Stimulated activated CD4-positive, alpha-beta T cell treated with anti-CD3 and anti-CD28 coated beads, TNF-alpha, amount 100 ng/mL, for 48 hours (primary cell): Measurements from ENCODE around the gene GSK3A.

ENCODE experiments used
- DNase-seq, 3 donors: peaks; one replicate each; pipeline ENCODE4 v3.0.0-alpha.2; 2020; ENCODE audit warnings: low read depth in 3 of 3

Gene GSK3A

DNA sequence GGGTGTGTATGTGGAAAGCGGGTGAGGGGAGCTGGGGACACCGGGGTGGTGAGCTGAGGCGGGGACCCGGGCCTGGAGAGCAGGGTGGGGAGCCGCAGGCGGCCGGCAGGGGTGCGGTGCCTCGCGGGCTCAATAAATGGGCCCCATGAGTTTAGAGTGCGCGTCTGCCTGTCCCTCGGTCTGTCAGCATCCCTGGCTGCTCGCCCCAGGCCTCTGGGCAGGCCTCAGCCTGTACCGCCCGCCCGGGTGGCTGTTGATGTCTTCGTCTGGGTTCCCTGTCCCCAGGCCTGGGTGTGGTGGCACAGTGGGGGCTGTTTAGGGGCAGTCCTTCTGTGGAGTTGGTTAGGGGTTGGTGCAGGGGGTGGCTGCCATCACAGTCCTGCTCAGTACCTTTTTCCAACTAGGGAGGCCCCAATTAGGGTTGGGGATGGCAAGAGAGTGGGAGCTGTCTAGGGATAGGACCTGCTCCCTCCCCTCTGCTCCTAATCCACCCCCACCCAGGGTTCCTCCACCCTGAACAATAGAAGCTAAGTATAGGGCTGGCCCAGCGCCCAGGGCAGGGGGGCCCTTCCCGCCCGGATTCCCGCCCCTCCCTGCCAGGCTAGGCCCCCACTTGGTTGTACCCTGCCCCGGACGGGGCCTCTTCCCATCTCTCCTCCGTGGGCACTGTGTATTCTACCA lies 38.9 kb upstream of the GSK3A start:
- no peak for DNase-seq

DNA sequence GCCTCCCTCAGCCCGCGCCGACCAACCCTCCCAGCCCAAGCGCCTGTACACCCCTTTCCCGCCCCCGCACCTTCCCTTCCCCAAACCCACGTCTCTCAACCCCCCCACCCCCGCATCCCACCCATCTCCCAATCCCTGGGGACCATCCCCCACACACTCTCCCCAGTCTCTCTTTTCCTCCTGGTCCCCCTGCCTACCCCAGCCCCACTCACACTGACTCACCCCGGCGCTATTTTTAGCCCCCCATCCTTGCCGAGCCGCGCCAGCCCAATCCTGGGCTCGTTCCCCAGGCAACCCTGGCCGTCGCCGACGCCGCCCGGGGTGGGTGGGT lies 38.4 kb upstream of the GSK3A start:
- no peak for DNase-seq

- DNase-seq, result peak; percentile 78 to 87 (median 82)
These were observed 37.8 kb upstream of the GSK3A start for GRCh38 chr19:42279902-42280814.

GRCh38 chr19:42279155-42279901 lies 36.9 kb upstream of the GSK3A start:
- DNase-seq, result no peak

GRCh38 chr19:42278452-42279154 lies 36.2 kb upstream of the GSK3A start:
- no peak for DNase-seq

DNA sequence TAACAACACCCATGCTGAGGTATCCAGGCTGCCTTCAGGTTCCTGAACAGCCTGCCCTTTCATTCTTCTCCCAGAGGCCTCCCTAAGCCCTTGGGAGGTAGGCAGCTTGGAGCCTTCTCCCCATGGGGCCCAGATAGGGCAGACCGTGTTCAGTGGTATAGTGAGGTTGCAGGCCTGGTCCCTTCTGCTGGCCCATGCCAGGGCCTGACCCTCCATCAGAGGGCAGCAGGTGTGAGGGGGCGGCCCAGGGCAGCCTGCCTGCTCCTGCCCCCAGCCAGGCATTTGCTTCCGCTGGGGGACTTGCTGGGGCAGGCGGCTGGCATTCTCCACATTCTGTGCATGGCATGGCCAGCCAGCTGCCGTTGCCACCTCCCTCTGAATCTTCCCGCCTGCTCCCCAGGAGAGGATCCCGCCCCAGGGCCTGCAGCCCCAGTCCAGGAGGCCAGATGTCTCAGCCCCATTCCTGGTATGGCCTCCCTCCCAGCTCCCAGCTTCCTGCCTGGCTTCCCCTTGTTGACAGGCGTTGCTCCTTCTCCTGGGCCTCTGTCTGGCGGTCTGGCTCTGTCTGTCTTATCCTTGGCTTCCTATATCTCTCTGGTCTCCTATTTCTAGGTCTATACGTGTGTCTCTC lies 35.5 kb upstream of the GSK3A start:
- DNase-seq, result no peak

GRCh38 chr19:42276821-42277220 lies 34.4 kb upstream of the GSK3A start:
- DNase-seq, result no peak

GRCh38 chr19:42276284-42276683 lies 33.9 kb upstream of the GSK3A start:
- no peak for DNase-seq

GRCh38 chr19:42275517-42275916 lies 33.1 kb upstream of the GSK3A start:
- no peak for DNase-seq

DNA sequence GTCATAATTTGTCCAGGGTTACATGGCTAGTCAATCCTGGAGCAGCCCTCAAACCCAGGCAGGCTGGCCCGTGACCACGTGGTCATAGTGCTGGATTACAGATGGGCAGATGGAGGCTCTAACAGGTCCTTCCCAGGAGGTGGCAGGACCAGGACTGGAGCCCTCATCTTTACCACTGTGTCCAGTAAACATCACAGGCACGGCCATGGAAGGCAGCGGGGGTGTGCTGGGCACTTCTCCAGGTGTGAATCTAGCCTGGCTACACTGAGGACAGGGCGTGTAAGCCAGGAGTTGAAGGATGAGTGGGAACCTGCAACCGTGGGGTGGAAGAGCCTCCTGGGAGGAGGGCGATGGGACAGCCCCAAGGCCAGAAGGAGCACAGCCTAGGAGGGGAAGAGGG lies 32.7 kb upstream of the GSK3A start:
- no peak for DNase-seq

DNA sequence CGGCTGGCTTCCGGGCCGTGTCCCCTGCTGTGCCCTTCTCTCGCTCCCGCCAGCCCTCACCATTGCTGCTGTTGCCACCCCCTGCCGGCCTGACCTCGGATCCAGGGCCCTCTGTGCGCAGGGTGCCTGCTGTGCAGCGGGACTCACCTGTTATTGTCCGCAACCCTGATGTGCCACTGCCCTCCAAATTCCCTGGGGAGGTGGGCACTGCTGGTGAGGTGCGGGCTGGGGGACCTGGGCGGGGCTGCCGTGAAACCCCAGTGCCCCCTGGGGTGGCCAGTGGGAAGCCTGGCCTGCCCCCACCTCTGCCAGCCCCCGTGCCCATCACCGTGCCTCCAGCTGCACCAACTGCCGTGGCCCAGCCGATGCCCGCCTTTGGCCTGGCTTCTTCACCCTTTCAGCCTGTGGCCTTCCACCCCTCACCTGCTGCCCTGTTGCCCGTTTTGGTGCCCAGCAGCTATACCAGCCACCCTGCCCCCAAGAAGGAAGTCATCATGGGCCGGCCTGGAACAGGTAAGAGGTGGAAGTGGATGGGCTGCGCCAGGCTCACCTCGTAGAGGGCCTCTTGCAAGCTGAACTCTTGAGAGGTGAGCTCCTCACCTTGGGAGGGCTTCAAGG lies 31.8 kb upstream of the GSK3A start:
- DNase-seq, result no peak

GRCh38 chr19:42273407-42274064 lies 31.1 kb upstream of the GSK3A start:
- no peak for DNase-seq

DNA sequence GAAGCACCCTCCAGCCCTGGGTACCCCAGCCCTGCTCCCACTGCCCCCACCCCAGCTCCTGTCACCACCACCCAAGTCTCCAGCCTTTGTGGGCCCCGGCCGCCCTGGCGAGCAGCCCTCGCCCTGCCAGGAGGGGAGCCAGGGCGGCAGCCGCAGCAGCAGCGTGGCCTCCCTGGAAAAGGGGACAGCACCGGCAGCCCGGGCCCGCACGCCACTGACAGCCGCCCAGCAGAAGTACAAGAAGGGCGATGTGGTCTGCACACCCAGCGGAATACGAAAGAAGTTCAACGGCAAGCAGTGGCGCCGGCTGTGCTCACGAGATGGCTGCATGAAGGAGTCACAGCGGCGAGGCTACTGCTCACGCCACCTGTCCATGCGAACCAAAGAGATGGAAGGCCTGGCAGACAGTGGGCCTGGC lies 30.6 kb upstream of the GSK3A start:
- no peak for DNase-seq

DNA sequence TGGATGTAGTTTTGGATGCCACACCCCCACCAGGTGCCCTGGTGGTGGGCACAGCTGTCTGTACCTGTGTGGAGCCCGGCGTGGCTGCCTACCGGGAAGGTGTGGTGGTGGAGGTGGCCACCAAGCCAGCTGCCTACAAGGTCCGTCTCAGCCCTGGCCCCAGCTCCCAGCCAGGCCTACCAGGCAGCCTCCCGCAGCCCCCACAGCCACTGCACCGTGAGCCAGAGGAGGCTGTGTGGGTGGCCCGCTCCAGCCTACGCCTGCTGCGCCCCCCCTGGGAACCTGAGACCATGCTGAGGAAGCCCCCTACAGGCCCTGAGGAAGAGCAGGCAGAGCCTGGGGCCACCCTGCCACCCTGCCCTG lies 30.1 kb upstream of the GSK3A start:
- DNase-seq, result no peak

DNA sequence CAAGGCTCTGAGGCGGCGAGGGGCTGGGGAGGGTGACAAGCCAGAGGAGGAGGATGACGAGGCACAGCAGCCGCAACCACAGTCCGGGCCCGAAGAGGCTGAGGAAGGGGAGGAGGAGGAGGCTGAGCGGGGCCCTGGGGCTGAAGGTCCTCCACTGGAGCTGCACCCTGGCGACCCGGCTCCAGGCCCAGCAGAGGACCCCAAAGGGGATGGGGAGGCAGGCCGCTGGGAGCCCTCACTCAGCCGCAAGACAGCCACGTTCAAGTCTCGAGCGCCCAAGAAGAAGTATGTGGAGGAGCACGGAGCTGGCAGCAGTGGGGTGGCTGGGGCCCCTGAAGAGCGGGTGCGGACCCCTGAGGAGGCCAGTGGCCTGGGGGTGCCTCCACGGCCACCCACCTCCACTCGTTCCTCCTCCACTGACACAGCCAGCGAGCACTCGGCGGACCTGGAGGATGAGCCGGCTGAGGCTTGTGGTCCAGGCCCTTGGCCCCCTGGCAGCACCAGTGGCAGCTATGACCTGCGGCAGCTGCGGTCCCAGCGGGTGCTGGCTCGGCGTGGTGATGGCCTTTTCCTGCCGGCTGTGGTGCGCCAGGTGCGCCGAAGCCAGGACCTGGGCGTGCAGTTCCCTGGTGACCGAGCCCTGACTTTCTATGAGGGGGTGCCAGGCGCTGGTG lies 29.6 kb upstream of the GSK3A start:
- DNase-seq, result no peak

DNA sequence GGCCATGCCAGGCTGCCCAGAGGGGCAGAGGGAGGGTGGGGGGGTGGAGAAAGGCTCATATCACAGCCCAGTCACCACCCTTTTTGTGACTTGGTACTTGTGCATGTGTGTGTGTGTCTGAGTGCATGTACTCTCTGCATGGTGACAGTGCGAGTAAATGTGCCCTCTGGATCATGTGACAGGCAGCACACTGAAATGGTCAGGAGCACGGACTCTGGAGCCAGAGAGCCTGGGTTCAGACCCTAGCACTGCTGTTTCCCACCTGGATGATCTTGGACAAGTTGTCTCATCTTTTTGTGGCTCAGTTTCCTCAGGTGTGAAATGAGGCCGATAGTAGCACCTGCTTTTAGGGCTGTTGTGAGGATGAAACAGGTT lies 28.6 kb upstream of the GSK3A start:
- DNase-seq, result no peak

DNA sequence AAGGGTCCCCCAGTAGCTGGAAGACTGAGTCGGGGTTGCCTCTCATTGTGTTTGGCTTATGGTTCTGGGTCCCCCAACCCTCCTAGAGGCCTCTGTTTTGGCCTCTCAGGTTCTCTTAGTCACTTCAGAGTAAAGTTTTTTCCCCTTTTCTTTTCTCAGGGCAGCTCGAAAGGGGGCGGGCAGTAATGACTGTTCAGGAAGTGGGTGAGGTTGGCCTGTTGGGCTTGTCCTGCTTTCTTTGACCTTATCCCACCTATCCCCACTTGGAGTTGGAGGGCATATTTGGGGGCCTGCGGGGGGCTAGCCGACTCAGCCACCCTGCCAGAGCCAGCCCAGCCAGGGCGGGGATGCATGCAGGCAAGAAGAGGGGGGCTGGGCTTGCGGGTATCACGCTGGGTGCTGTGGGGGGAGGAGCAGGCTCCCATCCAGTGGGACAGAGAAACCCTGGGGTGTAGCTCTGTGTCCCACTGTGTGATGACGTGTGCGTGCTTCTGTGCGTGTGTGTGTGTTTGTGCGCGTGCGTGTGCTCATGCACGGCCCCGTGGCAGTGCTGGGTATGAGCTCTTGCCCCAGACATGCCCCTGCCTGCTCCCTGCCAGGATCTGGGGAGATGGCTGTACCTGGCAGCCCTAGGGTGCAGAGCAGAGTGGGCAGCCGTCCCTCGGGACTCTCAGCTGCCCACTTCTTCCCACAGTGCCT lies 28.1 kb upstream of the GSK3A start:
- peak in 2 of 3 donors; percentile 62 to 66 for DNase-seq

- DNase-seq, result no peak
These were observed 27.3 kb upstream of the GSK3A start for GRCh38 chr19:42269478-42270345.
